ENCODE data around the gene TM9SF3.

DNA sequence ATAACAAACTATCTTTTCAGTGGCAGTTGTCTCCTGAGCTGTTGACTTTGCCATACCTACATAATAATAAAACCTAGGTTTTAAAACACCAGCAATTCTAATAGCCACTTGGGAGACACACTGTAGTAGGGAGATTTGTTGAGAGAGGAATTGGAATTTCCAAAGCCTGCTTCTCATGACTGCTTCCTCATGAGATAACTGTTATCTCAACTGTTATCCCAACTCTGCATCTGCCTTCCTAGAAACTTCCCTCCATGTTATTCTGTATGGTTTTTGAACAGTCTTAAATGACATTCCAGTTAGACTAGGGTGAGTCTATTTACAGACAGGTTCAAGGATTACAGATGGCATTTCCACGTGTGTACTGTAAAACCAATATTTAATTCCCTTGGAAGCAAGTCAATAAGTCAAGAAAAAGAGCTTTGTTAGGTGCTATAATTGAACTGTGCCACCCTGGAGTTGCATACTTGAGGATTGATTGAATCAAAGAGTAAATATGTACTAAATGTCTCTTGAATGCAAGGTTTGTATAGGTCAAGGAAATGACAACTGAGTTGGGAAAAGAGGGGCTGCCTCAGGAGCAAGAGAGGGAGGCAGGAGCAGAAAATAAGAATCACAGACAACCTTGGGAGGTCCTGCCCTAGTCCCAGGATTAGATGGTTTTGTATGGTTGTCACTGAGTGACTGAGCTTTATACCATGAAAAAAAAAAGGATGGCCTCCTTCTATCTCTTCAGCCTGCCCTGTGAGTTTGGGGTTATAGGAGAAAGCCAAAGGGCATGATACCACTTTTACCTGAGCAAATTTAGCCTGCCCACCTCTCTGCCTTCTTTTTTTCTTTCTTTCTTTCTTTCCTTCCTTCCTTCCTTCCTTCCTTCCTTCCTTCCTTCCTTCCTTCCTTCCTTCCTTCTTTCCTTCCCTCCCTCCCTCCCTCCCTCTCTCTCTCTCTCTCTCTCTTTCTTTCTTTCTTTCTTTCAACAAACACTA is 9.9 kb upstream of the TM9SF3 start:
- TF ChIP-seq ELF1 (IDR thresholded peaks at IDR 0.05; ENCODE audit: borderline replicate concordance, low read depth) (no peak), EGR1 (IDR thresholded peaks at IDR 0.05; ENCODE audit: low read depth) (no peak), EZH2 (IDR thresholded peaks at IDR 0.05) (no peak), RAD21 (IDR thresholded peaks at IDR 0.05; ENCODE audit: low read depth) (no peak), POLR2A (IDR thresholded peaks at IDR 0.05; ENCODE audit: borderline replicate concordance, extremely low read depth, insufficient read depth, insufficient read length) (no peak), ZNF274 (IDR thresholded peaks at IDR 0.05; ENCODE audit: low read depth, low read length) (no peak)
- TF ChIP-seq, protein P1, sequence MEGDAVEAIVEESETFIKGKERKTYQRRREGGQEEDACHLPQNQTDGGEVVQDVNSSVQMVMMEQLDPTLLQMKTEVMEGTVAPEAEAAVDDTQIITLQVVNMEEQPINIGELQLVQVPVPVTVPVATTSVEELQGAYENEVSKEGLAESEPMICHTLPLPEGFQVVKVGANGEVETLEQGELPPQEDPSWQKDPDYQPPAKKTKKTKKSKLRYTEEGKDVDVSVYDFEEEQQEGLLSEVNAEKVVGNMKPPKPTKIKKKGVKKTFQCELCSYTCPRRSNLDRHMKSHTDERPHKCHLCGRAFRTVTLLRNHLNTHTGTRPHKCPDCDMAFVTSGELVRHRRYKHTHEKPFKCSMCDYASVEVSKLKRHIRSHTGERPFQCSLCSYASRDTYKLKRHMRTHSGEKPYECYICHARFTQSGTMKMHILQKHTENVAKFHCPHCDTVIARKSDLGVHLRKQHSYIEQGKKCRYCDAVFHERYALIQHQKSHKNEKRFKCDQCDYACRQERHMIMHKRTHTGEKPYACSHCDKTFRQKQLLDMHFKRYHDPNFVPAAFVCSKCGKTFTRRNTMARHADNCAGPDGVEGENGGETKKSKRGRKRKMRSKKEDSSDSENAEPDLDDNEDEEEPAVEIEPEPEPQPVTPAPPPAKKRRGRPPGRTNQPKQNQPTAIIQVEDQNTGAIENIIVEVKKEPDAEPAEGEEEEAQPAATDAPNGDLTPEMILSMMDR (IDR thresholded peaks at IDR 0.05 in 2 of 3, conservative IDR thresholded peaks at IDR 0.05 in 1 of 3; ENCODE audit: borderline replicate concordance in 1 of 3, insufficient read depth in 1 of 3, low read depth in 2 of 3, low read length in 2 of 3): no peak
- TF ChIP-seq, protein P2, sequence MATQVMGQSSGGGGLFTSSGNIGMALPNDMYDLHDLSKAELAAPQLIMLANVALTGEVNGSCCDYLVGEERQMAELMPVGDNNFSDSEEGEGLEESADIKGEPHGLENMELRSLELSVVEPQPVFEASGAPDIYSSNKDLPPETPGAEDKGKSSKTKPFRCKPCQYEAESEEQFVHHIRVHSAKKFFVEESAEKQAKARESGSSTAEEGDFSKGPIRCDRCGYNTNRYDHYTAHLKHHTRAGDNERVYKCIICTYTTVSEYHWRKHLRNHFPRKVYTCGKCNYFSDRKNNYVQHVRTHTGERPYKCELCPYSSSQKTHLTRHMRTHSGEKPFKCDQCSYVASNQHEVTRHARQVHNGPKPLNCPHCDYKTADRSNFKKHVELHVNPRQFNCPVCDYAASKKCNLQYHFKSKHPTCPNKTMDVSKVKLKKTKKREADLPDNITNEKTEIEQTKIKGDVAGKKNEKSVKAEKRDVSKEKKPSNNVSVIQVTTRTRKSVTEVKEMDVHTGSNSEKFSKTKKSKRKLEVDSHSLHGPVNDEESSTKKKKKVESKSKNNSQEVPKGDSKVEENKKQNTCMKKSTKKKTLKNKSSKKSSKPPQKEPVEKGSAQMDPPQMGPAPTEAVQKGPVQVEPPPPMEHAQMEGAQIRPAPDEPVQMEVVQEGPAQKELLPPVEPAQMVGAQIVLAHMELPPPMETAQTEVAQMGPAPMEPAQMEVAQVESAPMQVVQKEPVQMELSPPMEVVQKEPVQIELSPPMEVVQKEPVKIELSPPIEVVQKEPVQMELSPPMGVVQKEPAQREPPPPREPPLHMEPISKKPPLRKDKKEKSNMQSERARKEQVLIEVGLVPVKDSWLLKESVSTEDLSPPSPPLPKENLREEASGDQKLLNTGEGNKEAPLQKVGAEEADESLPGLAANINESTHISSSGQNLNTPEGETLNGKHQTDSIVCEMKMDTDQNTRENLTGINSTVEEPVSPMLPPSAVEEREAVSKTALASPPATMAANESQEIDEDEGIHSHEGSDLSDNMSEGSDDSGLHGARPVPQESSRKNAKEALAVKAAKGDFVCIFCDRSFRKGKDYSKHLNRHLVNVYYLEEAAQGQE (IDR thresholded peaks at IDR 0.05; ENCODE audit: low read depth): no peak

Data from HCT116 (cell line).